GM23338 (cell line): ENCODE measurements around the gene BPIFA2. TPM values are rescaled to one million over a fixed set of nuclear protein-coding genes. Genes with fewer than 3 reads are reported as not detected.

Experiments
- ATAC-seq: fragments of 200-7000 bp; cut with Tn5 transposase; 3 replicates; pipeline ENCODE4 v1.9.1; 2020
- DNase-seq: peaks from one replicate; pipeline ENCODE4 v3.0.0-alpha.2; 2015; ENCODE audit warnings: low spot score
- H2AFZ ChIP-seq: fragments of 200-600 bp; sonication (generic); 2 replicates; pipeline ENCODE4 v1.8.0; 2016; ENCODE audit warnings: antibody characterized with exemption, mild to moderate bottlenecking, moderate library complexity
- H3F3A ChIP-seq: fragments of 200-600 bp; sonication (generic); replicated peaks from 2 replicates; pipeline ENCODE4 v1.8.0; 2017; ENCODE audit warnings: antibody characterized with exemption, mixed run types, low read depth
- H3K27ac ChIP-seq: fragments of 200-600 bp; sonication (generic); 2 replicates; pipeline ENCODE4 v1.6.1; 2016; ENCODE audit warnings: low read depth
- H3K27me3 ChIP-seq: fragments of 200-600 bp; sonication (generic); 2 replicates; pipeline ENCODE4 v1.8.0; 2016; ENCODE audit warnings: mild to moderate bottlenecking, mixed run types, moderate library complexity; ENCODE audit not compliant: insufficient read depth
- H3K36me3 ChIP-seq: fragments of 200-600 bp; sonication (generic); 2 replicates; pipeline ENCODE4 v1.8.0; 2016; ENCODE audit warnings: mild to moderate bottlenecking; ENCODE audit not compliant: insufficient read depth
- H3K4me1 ChIP-seq: fragments of 200-600 bp; sonication (generic); 2 replicates; pipeline ENCODE4 v1.8.0; 2016; ENCODE audit warnings: mild to moderate bottlenecking, moderate library complexity; ENCODE audit not compliant: insufficient read depth
- H3K4me2 ChIP-seq: fragments of 200-600 bp; sonication (generic); 2 replicates; pipeline ENCODE4 v1.7.1; 2017; ENCODE audit warnings: mixed run types
- H3K4me3 ChIP-seq: fragments of 200-600 bp; sonication (generic); 2 replicates; pipeline ENCODE4 v1.6.1; 2016; ENCODE audit warnings: mixed run types
- H3K79me2 ChIP-seq: fragments of 200-600 bp; sonication (generic); replicated peaks from 2 replicates; pipeline ENCODE4 v1.8.0; 2017; ENCODE audit warnings: mild to moderate bottlenecking; ENCODE audit not compliant: insufficient read depth
- H3K9me2 ChIP-seq: fragments of 200-600 bp; sonication (generic); 2 replicates; pipeline ENCODE4 v1.8.0; 2017; ENCODE audit not compliant: insufficient read depth
- H4K20me1 ChIP-seq: fragments of 200-600 bp; sonication (generic); replicated peaks from 2 replicates; pipeline ENCODE4 v1.8.0; 2017; ENCODE audit warnings: mild to moderate bottlenecking; ENCODE audit not compliant: insufficient read depth
- H3K27ac Mint-ChIP-seq: 2 replicates; pipeline ENCODE4 v1.8.0; 2020; ENCODE audit warnings: inconsistent platforms, mild to moderate bottlenecking, moderate library complexity, mixed read lengths
- H3K27me3 Mint-ChIP-seq: 3 replicates; pipeline ENCODE4 v1.8.0; 2022; ENCODE audit warnings: low read depth, mild to moderate bottlenecking, moderate library complexity, mixed read lengths, inconsistent platforms; ENCODE audit not compliant: insufficient read depth, poor library complexity
- H3K36me3 Mint-ChIP-seq: 3 replicates; pipeline ENCODE4 v1.8.0; 2021; ENCODE audit warnings: low read depth, mild to moderate bottlenecking, inconsistent platforms, moderate library complexity, mixed read lengths
- H3K4me1 Mint-ChIP-seq: 3 replicates; pipeline ENCODE4 v1.8.0; 2020; ENCODE audit warnings: mild to moderate bottlenecking, inconsistent platforms, mixed read lengths
- H3K4me3 Mint-ChIP-seq: 3 replicates; pipeline ENCODE4 v1.8.0; 2021; ENCODE audit warnings: moderate library complexity, mild to moderate bottlenecking, inconsistent platforms, mixed read lengths
- H3K9me3 Mint-ChIP-seq: 3 replicates; pipeline ENCODE4 v1.8.0; 2020; ENCODE audit warnings: moderate library complexity, mild to moderate bottlenecking, inconsistent platforms, mixed read lengths
- CREB1 ChIP-seq: fragments of 250-450 bp; sonication (Bioruptor Pico); IDR thresholded peaks from 2 replicates; pipeline ENCODE4 v1.5.0; 2020; ENCODE audit warnings: low read depth, mild to moderate bottlenecking, moderate library complexity
- CTCF ChIP-seq, 2 experiments: fragments of 200-600 bp in 1 of 2; sonication (generic) in 1 of 2; conservative IDR thresholded peaks; 2 replicates each; pipeline versions ENCODE4 v1.5.1 to v1.6.1; 2016 to 2017; ENCODE audit warnings: antibody characterized with exemption in 2 of 2, low read depth in 2 of 2, mild to moderate bottlenecking in 2 of 2, moderate library complexity in 1 of 2
- EZH2 ChIP-seq: fragments of 200-600 bp; sonication (generic); IDR thresholded peaks from one replicate; pipeline ENCODE4 v1.8.0; 2017; ENCODE audit warnings: antibody characterized with exemption, mild to moderate bottlenecking, low read depth; ENCODE audit not compliant: unreplicated experiment
- EZH2phosphoT487 ChIP-seq: fragments of 200-600 bp; sonication (generic); IDR thresholded peaks from one replicate; pipeline ENCODE4 v1.8.1; 2018; ENCODE audit warnings: antibody characterized with exemption; ENCODE audit not compliant: unreplicated experiment
- JUNB ChIP-seq: IDR thresholded peaks from one replicate; pipeline ENCODE4 v1.6.1; 2016; ENCODE audit warnings: antibody characterized with exemption; ENCODE audit not compliant: unreplicated experiment
- NANOG ChIP-seq: IDR thresholded peaks from 2 replicates; pipeline ENCODE4 v1.6.1; 2016; ENCODE audit warnings: antibody characterized with exemption, borderline replicate concordance
- REST ChIP-seq: IDR thresholded peaks from one replicate; pipeline ENCODE4 v1.6.1; 2018; ENCODE audit warnings: antibody characterized with exemption; ENCODE audit not compliant: unreplicated experiment
- STAT1 ChIP-seq: IDR thresholded peaks from one replicate; pipeline ENCODE4 v1.6.1; 2016; ENCODE audit warnings: antibody characterized with exemption; ENCODE audit not compliant: unreplicated experiment
- ZNF331 ChIP-seq: fragments of 250-450 bp; sonication (Bioruptor Pico); IDR thresholded peaks from 2 replicates; pipeline ENCODE4 v1.5.0; 2020; ENCODE audit warnings: low read depth, mild to moderate bottlenecking, moderate library complexity
- polyA plus RNA-seq: library from polyadenylated mRNA; unstranded; fragments of >200 nt; fragmentation: Nextera tagmentation; extraction: Ambion mirVana; gene quantifications from 2 replicates; pipeline ENCODE4 v1.2.1, GENCODE V29; 2016
- total RNA-seq: library from RNA; depleted of rRNA; stranded (reverse); fragments of >200 nt; shearing (Covaris generic); gene quantifications from 2 replicates; pipeline ENCODE4 v1.2.3, GENCODE V29; 2014
- TF ChIP-seq, protein P1 (sequence below): fragments of 250-450 bp; sonication (Bioruptor Pico); IDR thresholded peaks from 2 replicates; pipeline ENCODE4 v1.5.0; 2020; ENCODE audit warnings: mild to moderate bottlenecking, moderate library complexity

BPIFA2 gene
- total and polyA plus RNA-seq, 2 experiments from 2014 or later, result not detected

GRCh38 chr20:33133373-33133941 lies 34.5 kb upstream of the BPIFA2 start (continued):
- TF ChIP-seq, protein P1, sequence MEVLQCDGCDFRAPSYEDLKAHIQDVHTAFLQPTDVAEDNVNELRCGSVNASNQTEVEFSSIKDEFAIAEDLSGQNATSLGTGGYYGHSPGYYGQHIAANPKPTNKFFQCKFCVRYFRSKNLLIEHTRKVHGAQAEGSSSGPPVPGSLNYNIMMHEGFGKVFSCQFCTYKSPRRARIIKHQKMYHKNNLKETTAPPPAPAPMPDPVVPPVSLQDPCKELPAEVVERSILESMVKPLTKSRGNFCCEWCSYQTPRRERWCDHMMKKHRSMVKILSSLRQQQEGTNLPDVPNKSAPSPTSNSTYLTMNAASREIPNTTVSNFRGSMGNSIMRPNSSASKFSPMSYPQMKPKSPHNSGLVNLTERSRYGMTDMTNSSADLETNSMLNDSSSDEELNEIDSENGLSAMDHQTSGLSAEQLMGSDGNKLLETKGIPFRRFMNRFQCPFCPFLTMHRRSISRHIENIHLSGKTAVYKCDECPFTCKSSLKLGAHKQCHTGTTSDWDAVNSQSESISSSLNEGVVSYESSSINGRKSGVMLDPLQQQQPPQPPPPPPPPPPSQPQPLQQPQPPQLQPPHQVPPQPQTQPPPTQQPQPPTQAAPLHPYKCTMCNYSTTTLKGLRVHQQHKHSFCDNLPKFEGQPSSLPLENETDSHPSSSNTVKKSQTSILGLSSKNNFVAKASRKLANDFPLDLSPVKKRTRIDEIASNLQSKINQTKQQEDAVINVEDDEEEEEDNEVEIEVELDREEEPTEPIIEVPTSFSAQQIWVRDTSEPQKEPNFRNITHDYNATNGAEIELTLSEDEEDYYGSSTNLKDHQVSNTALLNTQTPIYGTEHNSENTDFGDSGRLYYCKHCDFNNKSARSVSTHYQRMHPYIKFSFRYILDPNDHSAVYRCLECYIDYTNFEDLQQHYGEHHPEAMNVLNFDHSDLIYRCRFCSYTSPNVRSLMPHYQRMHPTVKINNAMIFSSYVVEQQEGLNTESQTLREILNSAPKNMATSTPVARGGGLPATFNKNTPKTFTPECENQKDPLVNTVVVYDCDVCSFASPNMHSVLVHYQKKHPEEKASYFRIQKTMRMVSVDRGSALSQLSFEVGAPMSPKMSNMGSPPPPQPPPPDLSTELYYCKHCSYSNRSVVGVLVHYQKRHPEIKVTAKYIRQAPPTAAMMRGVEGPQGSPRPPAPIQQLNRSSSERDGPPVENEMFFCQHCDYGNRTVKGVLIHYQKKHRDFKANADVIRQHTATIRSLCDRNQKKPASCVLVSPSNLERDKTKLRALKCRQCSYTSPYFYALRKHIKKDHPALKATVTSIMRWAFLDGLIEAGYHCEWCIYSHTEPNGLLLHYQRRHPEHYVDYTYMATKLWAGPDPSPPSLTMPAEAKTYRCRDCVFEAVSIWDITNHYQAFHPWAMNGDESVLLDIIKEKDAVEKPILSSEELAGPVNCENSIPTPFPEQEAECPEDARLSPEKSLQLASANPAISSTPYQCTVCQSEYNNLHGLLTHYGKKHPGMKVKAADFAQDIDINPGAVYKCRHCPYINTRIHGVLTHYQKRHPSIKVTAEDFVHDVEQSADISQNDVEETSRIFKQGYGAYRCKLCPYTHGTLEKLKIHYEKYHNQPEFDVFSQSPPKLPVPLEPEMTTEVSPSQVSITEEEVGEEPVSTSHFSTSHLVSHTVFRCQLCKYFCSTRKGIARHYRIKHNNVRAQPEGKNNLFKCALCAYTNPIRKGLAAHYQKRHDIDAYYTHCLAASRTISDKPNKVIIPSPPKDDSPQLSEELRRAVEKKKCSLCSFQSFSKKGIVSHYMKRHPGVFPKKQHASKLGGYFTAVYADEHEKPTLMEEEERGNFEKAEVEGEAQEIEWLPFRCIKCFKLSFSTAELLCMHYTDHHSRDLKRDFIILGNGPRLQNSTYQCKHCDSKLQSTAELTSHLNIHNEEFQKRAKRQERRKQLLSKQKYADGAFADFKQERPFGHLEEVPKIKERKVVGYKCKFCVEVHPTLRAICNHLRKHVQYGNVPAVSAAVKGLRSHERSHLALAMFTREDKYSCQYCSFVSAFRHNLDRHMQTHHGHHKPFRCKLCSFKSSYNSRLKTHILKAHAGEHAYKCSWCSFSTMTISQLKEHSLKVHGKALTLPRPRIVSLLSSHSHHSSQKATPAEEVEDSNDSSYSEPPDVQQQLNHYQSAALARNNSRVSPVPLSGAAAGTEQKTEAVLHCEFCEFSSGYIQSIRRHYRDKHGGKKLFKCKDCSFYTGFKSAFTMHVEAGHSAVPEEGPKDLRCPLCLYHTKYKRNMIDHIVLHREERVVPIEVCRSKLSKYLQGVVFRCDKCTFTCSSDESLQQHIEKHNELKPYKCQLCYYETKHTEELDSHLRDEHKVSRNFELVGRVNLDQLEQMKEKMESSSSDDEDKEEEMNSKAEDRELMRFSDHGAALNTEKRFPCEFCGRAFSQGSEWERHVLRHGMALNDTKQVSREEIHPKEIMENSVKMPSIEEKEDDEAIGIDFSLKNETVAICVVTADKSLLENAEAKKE (CRISPR knock-in tag), result no peak
- no peak for TF ChIP-seq CREB1 (CRISPR knock-in tag)
- TF ChIP-seq NANOG, result no peak
- no peak for TF ChIP-seq REST
- no peak for TF ChIP-seq EZH2phosphoT487

DNA sequence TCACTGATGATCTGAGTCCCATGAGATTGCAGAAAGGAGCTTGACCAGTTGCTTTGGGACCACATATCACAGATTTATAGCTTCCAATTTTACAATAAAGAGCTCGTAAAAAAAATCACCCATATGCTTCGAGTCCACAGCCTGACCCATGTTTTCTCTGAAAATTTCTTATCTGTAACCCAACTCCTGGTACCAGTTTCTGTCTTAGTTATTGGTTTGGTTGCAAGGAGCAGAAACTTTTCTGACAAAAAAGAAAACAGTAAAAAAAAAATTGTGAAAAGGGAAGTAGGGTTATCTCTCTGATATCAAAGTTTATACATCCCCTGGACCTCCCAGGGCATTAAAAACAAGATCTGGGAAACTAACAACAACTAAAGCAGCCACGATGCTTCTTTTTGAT lies 30.8 kb upstream of the BPIFA2 start:
- Histone ChIP-seq H3K79me2 (no peaks in the 10 kb centered on the region), H2AFZ (no peak overlapping the region), H3K9me2 (no peaks in the 10 kb centered on the region), H4K20me1 (no peaks in the 10 kb centered on the region), H3K4me3 (no peak overlapping the region), H3F3A (no peaks in the 10 kb centered on the region), H3K27ac (no peak overlapping the region), H3K4me1 (peaks cover 6% of the 10 kb centered on the region; the same call in 1 of the 2 replicates), H3K27me3 (no peaks in the 10 kb centered on the region), H3K36me3 (no peaks in the 10 kb centered on the region), H3K4me2 (no peak overlapping the region)
- DNase-seq (no peak), ATAC-seq (no peak)
- Mint-ChIP-seq H3K9me3 (peaks cover 7% of the 10 kb centered on the region; the same call in 2 of the 3 replicates), H3K4me3 (no peak overlapping the region), H3K4me1 (peaks cover 3% of the 10 kb centered on the region; the same call in 1 of the 3 replicates), H3K27ac (no peak overlapping the region), H3K27me3 (peaks cover 6% of the 10 kb centered on the region), H3K36me3 (no peaks in the 10 kb centered on the region)
- TF ChIP-seq STAT1, result no peak
- TF ChIP-seq JUNB, result no peak
- no peak for TF ChIP-seq EZH2
- TF ChIP-seq EZH2phosphoT487, result no peak
- TF ChIP-seq CTCF (conservative IDR thresholded peaks at IDR 0.05; ENCODE audit: low read depth in 2 of 2), result no peak
- TF ChIP-seq ZNF331 (CRISPR knock-in tag), result no peak
- no peak for TF ChIP-seq NANOG
